ENCODE data around the gene TRIM5. TPM values are rescaled to one million over a fixed set of nuclear protein-coding genes. Genes with fewer than 3 reads are reported as not detected.
A peak's percentile ranks its signal among the peaks of the same experiment; 100 is the strongest.

Gene TRIM5
- total and polyA plus RNA-seq, 2 experiments from 2014 or later, result 14.2 to 30.1 TPM

GRCh38 chr11:5712507-5712906 lies 27.6 kb upstream of the TRIM5 start:
- H2AFZ ChIP-seq, result no peak overlapping the region
- H3K79me2 ChIP-seq, result no peaks in the 10 kb centered on the region
- H3K27ac ChIP-seq, result no peak overlapping the region
- H3K36me3 ChIP-seq (replicated peaks; ENCODE audit: insufficient read depth, low read depth), result no peaks in the 10 kb centered on the region
- H3K9me2 ChIP-seq (replicated peaks; ENCODE audit: insufficient read depth), result no peaks in the 10 kb centered on the region
- H3K4me2 ChIP-seq, result no peak overlapping the region
- H3K4me3 ChIP-seq, result no peak overlapping the region
- no peak for DNase-seq (ENCODE audit: low spot score)
- H3K4me1 ChIP-seq (ENCODE audit: insufficient read depth), result no peaks in the 10 kb centered on the region
- H3K27me3 ChIP-seq, result no peaks in the 10 kb centered on the region
- H3K9me3 ChIP-seq (ENCODE audit: low read depth), result no peaks in the 10 kb centered on the region
- TF ChIP-seq EZH2phosphoT487 (IDR thresholded peaks at IDR 0.05; ENCODE audit: low read depth, severe bottlenecking, unreplicated experiment), result no peak
- TF ChIP-seq, protein P1, sequence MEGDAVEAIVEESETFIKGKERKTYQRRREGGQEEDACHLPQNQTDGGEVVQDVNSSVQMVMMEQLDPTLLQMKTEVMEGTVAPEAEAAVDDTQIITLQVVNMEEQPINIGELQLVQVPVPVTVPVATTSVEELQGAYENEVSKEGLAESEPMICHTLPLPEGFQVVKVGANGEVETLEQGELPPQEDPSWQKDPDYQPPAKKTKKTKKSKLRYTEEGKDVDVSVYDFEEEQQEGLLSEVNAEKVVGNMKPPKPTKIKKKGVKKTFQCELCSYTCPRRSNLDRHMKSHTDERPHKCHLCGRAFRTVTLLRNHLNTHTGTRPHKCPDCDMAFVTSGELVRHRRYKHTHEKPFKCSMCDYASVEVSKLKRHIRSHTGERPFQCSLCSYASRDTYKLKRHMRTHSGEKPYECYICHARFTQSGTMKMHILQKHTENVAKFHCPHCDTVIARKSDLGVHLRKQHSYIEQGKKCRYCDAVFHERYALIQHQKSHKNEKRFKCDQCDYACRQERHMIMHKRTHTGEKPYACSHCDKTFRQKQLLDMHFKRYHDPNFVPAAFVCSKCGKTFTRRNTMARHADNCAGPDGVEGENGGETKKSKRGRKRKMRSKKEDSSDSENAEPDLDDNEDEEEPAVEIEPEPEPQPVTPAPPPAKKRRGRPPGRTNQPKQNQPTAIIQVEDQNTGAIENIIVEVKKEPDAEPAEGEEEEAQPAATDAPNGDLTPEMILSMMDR (IDR thresholded peaks at IDR 0.05; ENCODE audit: poor library complexity), result peak; percentile 32
- no peaks in the 10 kb centered on the region for H4K20me1 ChIP-seq (ENCODE audit: insufficient read depth, poor library complexity, severe bottlenecking)
- WGBS (ENCODE audit: low lambda C conversion rate, missing lambda C conversion rate), result 85% methylated on average over 1 of the region's 1 CpG

GRCh38 chr11:5705688-5706087 lies 20.8 kb upstream of the TRIM5 start:
- H3K79me2 ChIP-seq, result no peaks in the 10 kb centered on the region
- WGBS (ENCODE audit: low lambda C conversion rate, missing lambda C conversion rate), result 94% methylated on average over 4 of the region's 4 CpGs
- no peak overlapping the region for H3K4me2 ChIP-seq
- H4K20me1 ChIP-seq (ENCODE audit: insufficient read depth, poor library complexity, severe bottlenecking), result no peaks in the 10 kb centered on the region
- H3K36me3 ChIP-seq (replicated peaks; ENCODE audit: insufficient read depth, low read depth), result no peaks in the 10 kb centered on the region
- H3K27me3 ChIP-seq, result no peaks in the 10 kb centered on the region
- DNase-seq (ENCODE audit: low spot score), result no peak
- no peak overlapping the region for H3K4me3 ChIP-seq
- H3K9me2 ChIP-seq (replicated peaks; ENCODE audit: insufficient read depth), result no peaks in the 10 kb centered on the region
- no peaks in the 10 kb centered on the region for H3K9me3 ChIP-seq (ENCODE audit: low read depth)
- no peak overlapping the region for H2AFZ ChIP-seq
- H3K4me1 ChIP-seq (ENCODE audit: insufficient read depth), result no peaks in the 10 kb centered on the region
- H3K27ac ChIP-seq, result no peak overlapping the region
- TF ChIP-seq EZH2phosphoT487 (IDR thresholded peaks at IDR 0.05; ENCODE audit: low read depth, severe bottlenecking, unreplicated experiment) (no peak), EZH2 (IDR thresholded peaks at IDR 0.05; ENCODE audit: borderline replicate concordance) (no peak)
- TF ChIP-seq, protein P1 (IDR thresholded peaks at IDR 0.05; ENCODE audit: poor library complexity), result no peak

DNA sequence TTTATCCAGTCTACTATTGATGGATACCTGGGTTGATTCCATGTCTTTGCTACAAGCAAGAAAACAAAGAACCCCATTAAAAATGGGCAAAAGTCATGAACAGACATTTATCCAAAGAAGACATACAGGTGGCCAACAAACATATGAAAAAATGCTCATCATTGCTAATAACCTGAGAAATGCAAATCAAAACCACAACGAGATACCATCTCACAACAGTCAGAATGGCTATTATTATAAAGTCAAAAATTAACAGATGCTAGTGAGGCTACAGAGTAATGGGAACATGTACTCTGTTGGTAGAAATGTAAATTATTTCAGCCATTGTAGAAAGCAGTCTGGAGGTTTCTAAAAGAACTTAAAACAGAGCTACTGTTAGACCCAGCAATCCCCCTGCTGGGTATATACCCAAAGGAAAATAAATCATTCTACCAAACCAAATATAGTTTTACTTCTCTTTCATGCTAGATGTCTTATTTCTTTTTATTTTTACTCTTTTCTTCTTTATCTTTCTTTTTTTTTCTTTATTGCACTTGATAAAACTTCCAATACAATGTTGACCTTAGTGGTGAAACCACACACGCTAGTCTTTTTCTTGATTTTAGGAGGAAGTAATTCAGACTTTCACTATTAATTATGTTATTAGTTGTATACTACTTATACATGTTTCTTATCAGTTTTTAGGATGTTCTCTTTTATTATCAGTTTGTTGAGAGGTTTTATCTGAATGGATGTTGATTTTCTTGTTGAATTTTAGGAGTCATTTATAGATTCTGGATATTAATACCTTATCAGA lies 19.1 kb upstream of the TRIM5 start:
- no peaks in the 10 kb centered on the region for H3K27me3 ChIP-seq
- no peaks in the 10 kb centered on the region for H3K9me2 ChIP-seq (replicated peaks; ENCODE audit: insufficient read depth)
- WGBS (ENCODE audit: low lambda C conversion rate, missing lambda C conversion rate), result 96% methylated on average over 2 of the region's 2 CpGs
- H3K9me3 ChIP-seq (ENCODE audit: low read depth), result no peaks in the 10 kb centered on the region
- no peaks in the 10 kb centered on the region for H4K20me1 ChIP-seq (ENCODE audit: insufficient read depth, poor library complexity, severe bottlenecking)
- TF ChIP-seq EZH2phosphoT487 (IDR thresholded peaks at IDR 0.05; ENCODE audit: low read depth, severe bottlenecking, unreplicated experiment) (no peak), EZH2 (IDR thresholded peaks at IDR 0.05; ENCODE audit: borderline replicate concordance) (no peak)
- TF ChIP-seq, protein P1 (IDR thresholded peaks at IDR 0.05; ENCODE audit: poor library complexity), result no peak
- no peaks in the 10 kb centered on the region for H3K4me1 ChIP-seq (ENCODE audit: insufficient read depth)
- H3K4me3 ChIP-seq, result no peak overlapping the region
- H3K4me2 ChIP-seq, result no peak overlapping the region
- H3K79me2 ChIP-seq, result no peaks in the 10 kb centered on the region
- no peak for DNase-seq (ENCODE audit: low spot score)
- no peak overlapping the region for H2AFZ ChIP-seq
- no peak overlapping the region for H3K27ac ChIP-seq
- no peaks in the 10 kb centered on the region for H3K36me3 ChIP-seq (replicated peaks; ENCODE audit: insufficient read depth, low read depth)
